HG03565 (cell line): Measurements from ENCODE around the gene KLRG1.

Source experiments
- ATAC-seq: cut with Tn5 transposase; IDR thresholded peaks from one replicate; pipeline ENCODE4 v1.9.1; 2021; ENCODE audit warnings: mild to moderate bottlenecking, moderate library complexity; ENCODE audit not compliant: unreplicated experiment

KLRG1 gene

DNA sequence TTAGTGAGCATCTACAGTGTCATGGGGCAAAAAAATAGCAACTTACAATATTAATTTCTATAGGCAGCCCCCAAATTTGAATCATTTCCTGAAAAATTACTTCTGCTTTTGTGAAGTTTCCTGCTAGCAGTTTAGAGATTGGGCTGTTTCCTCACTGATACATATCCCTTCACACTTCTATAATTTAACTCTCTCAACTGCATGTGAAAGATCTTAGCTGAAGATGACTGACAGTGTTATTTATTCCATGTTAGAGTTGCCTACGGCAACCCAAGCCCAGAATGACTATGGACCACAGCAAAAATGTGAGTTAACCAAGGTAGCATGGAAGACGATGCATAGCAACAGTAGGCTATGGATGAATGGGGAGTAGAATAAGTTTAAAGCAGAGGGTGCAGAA, at the start of gene KLRG1:
KLRG1 (plus strand) TSS at position 134 of the 400 bp plus-strand sequence; CDS start at position 224, 90 bp downstream.
- no peak for ATAC-seq

DNA sequence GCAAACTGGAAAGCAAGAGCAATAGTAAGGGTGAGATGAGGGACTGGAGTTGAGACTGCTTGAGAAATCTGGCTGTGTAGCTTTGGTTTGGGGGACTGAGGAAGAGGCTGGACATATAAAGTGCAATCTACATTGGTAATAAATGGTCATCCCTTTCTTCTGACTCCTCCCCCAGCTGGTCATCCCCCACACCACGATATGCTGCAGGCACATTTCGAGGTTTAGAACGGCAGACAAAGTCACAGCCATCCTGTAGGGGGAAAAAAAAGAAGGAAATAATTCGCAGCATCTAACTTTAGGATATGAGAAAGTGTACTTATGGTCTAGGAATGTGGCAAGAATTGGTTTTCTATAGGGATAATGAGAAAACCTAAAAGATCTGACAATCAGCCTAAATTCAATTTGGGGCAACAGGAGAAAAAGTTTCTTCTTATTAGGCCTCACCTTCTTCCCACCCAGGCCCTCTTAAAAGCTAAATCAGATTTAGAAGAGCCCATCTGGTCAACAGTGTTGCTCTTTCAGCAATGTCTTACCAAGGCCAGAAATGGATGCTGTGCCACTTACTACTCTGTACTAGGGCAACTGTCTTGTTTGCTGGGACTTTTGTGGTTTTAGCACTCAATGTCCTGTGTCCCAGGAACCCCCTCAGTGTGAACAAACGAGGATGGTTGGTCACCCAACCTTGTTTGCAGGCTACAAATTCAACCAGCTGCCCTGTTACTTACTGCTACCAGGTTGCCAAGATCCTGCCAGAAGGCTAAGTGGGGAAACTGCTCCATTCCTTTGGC, 47.5 kb upstream of the KLRG1 start:
- no peak for ATAC-seq

DNA sequence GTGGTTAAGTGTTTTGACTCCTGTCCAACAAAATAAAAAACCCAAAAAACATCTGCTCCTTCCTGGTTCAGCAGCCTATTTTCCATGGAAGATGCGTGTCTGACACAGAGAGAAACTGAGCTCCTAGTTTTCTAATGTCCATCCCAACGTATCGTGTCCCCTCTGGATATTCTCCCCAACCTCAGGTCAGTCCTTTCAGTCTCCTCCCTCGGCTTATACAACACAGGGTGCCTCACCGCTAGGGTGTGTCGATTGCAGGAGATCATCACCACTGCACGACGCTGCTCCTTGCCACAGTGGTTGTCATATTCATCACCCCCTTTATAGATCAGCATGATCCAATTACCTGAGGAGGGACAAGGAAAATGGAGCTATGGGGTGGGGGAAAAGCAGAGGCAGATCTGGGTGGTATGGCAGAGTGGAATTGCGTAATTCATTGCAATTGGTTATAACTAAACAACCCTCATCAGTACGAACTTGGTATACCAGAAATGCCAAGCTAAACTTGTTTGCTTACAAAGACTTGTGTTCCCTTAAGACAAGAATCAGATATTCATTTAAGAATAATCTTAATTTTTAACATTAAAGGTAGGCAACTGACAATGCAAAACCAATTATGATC, 45.7 kb upstream of the KLRG1 start:
- ATAC-seq = no peak

DNA sequence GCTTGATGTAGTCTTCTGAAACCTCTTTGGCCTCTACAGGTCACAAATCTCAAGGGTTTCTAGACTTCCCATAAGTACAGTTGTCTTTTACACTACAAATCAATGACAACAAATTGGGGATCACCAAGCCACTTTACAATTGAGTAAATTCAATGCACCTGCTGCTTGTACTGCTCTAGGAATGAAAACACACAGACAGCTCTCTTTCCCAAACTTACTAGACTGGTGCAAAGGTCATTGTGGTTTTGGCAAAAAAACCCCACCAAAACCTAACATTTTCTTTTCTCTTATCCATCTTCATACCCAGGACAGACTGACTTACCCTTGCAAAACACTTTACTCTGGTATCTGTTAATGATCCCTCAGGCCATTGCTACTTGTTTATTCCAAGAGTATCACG, 42.6 kb upstream of the KLRG1 start:
- ATAC-seq = no peak

DNA sequence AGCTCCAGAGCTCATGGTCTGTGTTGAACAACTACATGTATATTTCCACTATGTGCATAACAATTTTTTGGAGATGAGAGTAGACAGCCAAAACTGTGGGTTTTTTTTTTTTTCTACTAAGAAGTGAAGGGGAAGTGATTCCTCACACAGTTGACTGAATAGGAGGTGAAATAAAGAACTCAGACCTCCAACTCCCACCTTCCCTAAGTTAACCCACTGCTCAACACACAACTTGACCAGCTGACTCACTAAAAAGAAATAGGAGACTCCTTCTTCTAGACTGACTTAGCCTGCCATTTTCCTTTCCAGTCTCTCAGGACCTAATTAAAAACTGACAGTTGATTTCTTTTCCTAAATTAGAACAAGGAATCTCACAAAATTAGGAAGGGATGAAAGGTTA, 41.6 kb upstream of the KLRG1 start:
- ATAC-seq = no peak

DNA sequence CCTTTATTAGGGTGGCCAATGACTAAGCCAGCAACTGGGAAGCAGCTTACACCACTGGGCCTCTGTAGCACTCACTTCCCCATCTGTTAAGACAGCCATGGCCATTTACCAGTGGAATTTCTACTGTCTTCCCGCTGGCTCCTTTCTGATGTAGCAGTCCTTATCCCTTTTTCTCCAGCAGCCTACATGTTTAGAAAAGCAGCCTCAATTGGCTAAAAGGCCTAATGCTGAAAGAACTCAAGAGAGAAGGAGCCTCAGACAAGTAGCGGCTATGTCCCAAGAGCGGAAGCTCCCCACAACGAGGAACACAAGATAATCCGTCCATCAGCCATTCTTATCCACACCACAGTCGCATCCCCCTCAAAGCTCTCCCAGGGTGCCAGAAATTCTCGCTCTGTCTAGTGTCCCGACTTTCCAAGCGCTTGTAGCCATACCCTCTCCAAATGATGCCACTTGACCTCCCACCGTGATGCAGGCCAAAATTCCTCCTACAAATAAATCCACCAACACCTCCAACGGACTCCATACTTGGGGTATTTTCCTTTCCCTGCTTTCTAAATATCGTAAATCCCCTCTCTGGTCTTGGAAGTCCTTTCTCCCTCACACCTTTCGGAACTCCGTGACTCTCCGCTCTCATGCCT, 40.5 kb upstream of the KLRG1 start:
- ATAC-seq = no peak

DNA sequence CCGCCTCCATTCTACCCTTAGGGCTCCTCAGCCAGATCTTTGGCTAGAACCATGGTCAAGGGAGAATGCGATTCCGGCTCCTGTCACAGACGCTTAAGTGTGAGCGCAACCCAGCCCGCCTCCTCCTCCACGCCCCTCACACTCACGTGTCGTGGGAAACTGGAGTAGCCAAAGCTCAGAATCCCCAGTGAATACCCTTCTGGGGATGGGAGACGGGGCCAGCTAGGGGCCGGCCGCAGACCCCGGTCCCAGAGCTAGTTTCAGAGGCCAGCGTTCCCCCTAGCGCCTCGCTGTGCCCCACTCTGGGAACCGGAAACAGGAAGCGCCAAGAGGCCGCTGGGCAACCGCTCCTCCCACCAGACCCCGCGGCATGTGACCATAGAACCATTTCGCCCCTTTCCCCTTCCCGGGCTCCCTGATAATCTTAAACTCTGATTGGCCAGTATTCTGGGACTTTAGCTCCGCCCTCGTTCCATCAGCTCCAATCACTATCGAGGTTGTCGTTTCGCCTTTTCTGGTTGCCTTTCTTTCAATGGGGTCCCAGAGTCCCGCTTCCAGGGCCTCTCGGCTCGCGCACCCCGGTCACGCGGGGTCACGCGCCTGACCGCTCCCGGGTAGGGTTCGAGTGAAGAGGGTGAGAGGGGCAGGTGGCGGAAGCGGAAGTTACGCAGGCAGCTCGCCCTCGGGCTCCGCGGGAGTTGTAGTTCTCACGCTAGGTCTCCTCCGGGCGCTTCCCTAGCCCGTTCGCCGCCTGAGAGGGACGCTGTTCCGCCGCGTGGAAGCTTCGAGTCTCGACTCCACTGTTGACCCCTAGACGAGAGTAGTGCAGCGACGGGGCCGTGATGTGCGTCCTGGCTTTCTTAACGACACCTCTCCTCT, 39.8 kb upstream of the KLRG1 start, which contains the start of gene M6PR:
M6PR (minus strand) TSS at position 304 of the 879 bp plus-strand sequence. CDS start 3,241 bp downstream, outside the sequence.
- peak; percentile 62 for ATAC-seq

DNA sequence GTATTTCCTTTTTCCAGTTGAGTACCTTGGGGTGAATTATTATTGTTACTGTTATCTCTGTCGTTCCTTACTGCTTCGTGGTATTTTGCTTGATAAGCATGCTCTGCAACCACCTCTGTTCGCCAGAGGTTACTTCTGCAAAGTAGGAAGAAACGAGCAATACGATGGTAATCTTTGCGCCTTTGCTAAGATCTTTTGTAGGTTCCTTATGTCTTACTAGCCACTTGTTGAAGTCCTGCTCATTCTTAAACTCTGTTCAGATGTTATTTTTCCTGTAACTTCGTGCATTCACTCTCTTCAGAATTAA, 39.2 kb upstream of the KLRG1 start:
- ATAC-seq = no peak

DNA sequence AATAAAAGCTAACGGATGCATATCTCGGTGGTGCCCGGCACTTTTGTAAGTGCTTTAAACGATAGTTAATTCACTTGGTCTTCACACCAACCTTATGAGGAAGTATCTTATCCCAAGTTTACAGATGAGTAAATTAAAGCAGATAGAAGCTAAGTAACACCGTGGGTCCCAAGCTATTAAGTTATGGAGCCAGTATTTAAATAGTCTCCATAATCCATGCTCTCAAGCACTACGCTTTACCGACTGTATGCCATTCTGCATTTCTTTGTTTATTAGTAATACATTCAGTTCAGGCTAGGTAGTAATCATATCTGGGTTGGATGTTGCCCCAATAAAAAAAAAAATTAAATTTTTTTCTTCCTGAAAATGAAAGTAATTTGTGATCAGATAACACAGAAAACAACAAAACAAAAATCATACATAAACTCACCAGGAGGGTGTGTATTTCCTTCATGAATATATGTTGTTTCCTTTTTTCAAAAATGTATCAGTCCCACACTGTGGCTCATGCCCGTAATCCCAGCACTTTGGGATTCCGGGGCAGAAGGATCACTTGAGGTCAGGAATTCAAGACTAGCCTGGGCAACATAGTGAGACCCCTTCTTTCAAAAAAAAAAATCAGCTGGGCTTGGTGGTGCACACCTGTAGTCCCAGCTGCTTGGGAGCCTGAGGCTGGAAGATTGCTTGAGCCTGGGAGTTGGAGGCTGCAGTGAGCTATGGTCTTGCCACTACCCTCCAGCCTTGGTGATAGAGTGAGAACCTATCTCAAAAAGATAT, 38.5 kb upstream of the KLRG1 start:
- ATAC-seq = no peak

DNA sequence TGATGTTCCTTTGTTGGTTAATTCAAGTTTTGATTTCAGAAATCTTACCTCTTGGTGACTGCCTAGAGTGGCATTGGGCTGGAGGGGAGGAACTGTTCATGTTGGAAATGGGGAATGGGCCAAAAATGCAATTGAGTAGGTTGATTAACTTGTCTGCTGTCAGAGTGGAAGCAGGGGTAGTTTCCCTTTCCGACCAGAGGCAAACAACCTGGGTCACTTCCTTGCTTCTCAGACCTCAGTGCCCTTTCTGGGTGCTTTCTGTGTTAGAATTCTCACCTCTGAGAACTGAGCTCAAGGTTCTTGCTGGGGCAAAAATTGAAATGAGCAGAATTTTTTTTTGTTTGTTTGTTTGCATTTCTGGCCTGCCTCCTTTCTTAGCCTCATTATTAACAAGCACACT, 37.6 kb upstream of the KLRG1 start:
- ATAC-seq = no peak

DNA sequence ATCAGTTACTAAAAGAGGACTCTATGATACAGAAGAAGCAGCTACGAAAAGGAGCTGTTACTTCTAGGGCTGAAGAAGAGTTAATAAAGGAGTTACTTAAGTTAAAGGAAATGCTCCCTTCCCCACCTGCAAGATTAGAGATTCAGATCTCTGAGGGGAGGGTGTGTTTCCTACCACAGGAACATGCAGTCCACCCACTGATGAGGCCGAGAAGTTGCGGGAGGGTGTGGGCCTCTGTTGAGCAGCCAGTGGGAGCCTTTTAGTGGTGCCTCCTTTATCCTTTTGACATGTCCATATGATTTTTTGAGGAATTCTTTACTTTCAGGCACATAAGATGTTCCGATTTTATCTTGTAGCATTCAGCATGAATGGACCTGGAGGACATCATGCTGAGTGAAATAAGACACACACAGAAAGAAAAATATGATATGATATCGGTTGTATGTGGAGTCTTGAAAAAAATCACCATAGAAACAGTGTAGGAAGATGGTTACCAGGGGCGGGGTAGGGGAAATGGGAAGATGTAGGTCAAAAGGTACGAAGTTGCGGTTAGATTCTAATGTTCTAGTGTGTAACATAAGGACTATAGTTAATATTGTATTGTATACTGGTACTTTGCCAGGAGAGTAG, 35.5 kb upstream of the KLRG1 start:
- no peak for ATAC-seq

DNA sequence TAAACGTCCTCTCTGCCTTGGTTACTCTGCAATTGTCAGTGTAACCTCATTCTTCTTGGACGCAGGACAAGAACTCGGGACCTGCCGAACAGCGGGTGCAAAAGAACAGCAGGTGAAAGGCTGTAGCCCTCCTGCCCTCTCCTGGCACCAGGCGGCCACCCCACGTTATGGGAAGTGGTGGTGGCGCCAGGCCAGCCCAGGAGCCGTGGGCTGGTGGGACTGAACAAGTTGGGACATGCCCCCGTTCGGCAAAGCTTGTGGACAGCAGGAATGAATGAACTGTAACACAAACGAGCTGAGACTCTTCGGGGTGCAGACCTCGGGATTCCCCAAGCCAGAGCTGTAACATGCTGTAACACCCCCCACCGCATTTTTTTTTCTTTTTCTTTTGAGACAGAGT, 33.3 kb upstream of the KLRG1 start:
- no peak for ATAC-seq

DNA sequence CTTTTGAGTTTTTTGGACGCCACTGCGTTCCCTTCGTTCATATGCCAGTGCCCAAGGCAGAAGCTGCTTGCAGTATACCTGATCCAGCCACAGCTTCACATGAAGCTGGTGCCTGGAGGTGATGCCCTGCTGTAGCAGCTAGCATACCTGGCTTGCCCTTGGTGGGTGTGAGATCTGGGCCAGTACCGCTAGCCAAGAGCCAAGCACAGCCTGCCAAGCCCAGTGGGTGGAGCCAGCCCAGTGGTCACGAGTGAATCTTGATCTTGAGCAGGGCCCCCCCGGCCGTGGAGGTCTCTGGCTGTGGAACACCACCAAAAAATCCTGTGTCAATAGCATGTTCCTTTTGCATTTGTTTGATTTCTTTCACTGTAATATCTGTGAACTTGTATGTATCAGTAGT, 32.6 kb upstream of the KLRG1 start:
- ATAC-seq = no peak

DNA sequence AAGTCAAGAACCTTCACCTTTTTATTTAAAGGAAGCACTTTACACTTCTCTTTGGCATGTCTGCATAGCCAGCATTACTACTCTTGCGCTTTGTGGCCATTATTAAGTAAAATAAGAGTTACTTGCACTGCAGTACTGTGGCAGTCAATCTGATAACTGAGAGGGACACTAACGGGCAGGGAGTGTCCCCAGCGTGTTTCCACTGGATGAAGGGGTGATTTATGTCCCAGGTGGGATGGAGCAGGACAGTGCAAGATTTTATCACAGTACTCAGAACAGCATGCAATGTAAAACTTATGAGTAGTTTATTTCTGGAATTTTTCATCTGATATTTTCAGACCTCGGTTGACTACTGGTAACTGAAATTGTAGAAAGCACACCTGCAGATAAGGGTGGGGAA, 31.8 kb upstream of the KLRG1 start:
- ATAC-seq = no peak

DNA sequence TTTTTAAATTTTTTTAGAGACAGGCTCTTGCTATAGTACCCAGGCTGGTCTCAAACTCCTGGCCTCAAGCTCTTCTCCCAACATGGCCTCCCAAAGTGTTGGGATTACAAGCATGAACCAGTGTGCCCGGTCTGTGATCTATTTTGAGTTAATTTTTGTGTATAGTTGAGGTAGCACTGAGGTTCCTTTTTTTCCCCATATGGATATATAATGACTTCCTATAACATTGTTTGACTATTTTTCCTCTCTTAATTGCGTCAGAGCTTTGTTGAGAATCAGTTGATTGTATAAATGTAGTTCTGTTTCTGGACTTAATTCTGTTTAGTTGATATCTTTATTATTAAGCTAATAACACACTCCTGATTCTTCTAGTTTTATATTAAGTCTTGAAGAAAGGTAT, 31.3 kb upstream of the KLRG1 start:
- ATAC-seq = no peak

DNA sequence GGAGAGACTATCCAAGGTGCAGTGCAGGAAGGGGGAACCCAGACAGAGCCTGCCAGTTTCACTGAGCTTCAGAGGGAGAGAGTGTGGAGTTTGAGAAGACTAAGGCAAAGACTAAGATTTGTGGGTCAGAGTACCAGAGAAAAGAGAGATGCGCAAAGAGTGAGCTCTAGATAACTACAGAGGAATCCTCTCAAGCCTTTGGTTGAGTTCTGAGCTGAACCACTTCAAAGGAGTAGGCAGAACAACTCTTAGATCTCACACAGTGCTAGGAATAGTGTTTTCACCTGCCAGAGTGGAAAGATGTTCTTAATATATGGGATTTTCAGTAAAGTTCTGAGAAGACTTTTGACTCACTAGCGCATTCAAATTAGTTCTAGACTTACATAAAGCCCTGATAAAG, 29.2 kb upstream of the KLRG1 start:
- ATAC-seq = no peak

DNA sequence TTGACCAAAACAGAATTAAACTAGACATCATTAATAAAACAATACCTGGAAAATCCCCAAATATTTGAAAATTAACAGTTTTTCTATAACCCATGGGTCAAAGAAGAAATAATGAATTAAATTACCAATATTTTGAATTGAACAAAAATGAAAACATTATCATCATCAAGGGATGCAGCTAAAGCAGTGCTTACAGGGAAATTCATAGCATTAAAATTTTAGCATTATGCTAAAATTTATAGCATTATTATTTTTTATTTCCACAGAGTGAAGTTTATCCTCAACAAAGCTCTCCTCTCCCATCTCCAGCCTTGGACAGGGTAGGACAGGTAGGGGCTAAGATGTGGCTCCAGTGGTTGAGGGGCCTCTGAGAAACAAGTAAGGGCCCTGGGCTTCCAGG, 20.6 kb upstream of the KLRG1 start:
- no peak for ATAC-seq

DNA sequence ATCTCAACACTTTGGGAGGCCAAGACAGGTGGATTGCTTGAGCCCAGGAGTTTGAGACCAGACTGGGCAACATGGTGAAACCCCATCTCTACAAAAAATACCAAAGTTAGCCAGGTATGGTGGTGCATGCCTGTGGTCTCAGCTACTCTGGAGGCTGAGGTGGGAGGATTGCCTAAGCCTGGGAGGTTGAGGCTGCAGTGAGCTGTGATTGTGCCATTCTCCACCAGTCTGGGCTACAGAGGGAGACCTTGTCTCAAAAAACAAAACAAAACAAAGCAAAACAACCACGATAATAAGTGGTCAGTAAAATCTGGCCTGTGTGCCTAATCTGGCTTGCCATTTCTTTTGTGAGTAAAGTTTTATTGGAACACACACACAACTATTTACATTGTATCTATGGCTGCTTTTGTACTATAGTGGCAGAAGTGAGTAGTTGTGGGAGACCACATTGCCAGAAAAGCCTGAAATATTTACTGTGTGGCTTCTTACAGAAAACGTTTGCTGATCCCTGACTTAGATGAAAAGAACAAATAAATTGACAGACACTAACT, 19.4 kb upstream of the KLRG1 start:
- no peak for ATAC-seq

DNA sequence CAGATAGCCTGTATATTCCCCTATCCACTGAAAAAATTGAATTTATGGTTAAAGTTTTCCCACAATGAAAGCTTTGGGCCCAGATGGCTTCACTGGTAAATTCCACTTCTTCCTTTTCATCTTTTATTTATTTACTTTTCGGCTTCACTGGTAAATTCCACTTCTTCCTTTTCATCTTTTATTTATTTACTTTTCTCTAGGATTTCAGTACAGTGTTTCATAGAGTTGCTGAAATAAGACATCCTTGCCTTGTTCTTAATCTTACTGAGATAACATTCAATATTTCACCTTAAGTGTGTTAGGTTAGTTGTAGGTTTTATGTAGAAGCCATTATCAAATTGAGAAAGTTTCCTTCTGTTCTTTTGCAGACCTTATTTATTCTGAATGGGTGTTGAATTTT, 18.9 kb upstream of the KLRG1 start:
- ATAC-seq = no peak

DNA sequence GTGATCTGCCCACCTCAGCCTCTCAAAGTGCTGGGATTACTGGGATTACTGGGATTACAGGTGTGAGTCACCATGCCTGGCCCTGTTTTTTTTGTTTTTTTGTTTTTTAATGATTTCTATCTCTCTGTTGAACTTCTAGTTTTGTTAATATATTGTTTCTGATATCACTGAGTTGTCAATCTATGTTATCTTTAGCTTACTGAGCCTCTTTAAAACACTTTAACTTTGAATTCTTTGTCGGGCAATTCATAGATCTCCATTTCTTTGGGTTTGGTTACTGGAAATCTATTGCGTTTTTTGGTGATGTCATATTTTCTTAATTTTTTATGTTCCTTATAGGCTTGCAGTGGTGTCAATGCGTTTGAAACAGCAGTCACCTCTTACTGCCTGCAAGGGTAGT, 9.2 kb upstream of the KLRG1 start:
- no peak for ATAC-seq
